ENCODE results near the gene RAPGEF1. TPM values are rescaled to one million over a fixed set of nuclear protein-coding genes. Genes with fewer than 3 reads are reported as not detected.
A peak's percentile ranks its signal among the peaks of the same experiment; 100 is the strongest.

Gene RAPGEF1
- total RNA-seq, 3 donors from 2014 or later, result 67.1 to 103 (median 84.2) TPM

DNA sequence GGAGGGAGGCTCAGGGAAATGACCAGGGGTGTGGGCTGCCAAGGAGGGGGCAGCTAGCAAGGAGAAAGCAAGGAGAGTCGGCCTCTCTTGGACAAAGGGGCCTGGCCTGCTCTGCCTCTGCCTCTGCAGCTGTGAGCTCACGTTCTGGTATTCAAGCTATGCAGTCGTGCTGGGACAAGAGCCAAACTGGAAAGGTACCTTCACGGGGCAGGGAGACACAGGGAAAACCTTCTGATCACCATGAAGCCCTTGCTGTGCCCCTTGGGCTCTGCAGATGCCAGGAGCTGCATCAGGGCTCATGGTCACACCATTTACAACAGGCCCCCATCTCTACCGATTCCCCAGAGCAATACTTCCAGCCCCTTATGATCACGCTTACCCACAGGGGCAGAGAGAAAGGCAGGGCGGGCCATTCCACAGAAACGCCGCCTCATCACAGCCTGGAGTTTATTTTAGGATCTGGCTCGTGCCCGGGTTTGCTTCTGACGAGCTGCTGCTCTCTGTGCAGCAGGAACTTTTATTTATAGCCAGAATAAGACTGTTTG is 131.3 kb downstream of the RAPGEF1 start:
- Histone ChIP-seq H3K9me3 (no peaks in the 10 kb centered on the region), H3K36me3 (ENCODE audit: low read depth) (no peaks in the 10 kb centered on the region), H3K4me1 (ENCODE audit: low read depth) (peaks cover 6% of the 10 kb centered on the region), H3K4me3 (no peak overlapping the region)
- ATAC-seq, result peak; percentile 33
- TF ChIP-seq CTCF (IDR thresholded peaks at IDR 0.05), result no peak
- peak in 1 of 3 donors; percentile 45 for DNase-seq
- intact Hi-C loops (cut with DNase I, micrococcal nuclease), result no loop called here

DNA sequence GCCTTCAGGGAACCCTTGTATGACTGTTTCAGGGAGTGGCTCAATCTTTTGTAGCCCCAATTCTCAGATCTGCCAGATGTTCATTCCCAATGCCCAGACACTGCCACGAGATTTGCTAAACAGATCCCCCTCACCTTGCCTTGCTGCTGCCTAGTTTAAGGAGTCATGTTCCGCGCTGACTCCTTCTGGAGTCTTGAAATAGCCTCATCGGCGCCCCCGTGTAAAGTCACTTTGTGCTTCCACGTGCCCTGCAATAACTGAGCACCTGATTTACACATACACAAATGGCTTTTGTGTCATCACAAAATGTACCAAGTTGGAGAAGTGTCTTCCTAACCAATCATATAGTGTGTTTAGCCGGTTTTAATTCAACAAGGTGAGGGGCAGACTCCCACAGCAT is 132.3 kb downstream of the RAPGEF1 start:
- intact Hi-C loops (cut with DNase I, micrococcal nuclease), result no loop called here
- no peak overlapping the region for H3K4me3 ChIP-seq
- TF ChIP-seq CTCF (IDR thresholded peaks at IDR 0.05), result no peak
- ATAC-seq (no peak), DNase-seq (no peak)
- H3K4me1 ChIP-seq (ENCODE audit: low read depth), result peaks cover 6% of the 10 kb centered on the region
- H3K9me3 ChIP-seq, result no peaks in the 10 kb centered on the region
- no peaks in the 10 kb centered on the region for H3K36me3 ChIP-seq (ENCODE audit: low read depth)

GRCh38 chr9:131606896-131607567 is 132.8 kb downstream of the RAPGEF1 start:
- DNase-seq, result no peak
- no peak for ATAC-seq
- H3K4me1 ChIP-seq (ENCODE audit: low read depth), result peaks cover 6% of the 10 kb centered on the region

DNA sequence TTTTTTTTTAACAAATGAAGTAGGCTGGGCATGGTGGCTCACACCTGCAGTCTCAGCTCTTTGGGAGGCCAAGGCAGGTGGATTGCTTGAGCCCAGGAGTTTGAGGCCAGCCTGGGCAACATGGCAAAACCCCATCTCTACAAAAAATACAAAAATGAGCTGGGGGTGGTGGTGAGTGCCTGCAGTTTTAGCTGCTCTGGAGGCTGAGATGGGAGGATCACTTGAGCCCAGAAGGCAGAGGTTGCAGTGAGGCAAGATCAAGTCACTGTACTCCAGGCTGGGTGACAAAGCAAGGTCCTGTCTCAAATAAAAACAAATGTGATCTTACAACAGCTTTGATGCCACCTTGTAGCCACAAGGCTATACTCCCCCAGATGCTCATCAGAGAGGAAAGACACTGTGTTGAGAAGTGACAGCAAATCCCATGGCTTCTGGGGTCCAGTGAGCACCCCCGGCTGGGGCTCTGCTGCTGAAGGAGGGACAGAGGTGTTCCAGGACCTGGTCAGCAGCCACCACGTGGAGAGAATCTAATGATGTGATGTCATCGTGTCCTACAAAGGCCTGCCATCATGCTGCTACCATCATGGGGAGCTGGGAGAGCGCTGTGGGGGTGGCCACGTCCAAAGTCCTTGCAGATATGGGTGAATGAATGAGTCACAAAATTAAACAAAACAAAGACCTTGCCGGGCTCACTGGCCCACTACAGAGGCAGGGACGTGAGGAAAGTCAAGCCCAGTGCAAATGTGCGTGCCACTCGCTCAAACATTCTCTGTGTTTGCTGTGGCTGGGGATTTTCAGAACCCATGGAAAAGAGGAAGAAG is 133.9 kb downstream of the RAPGEF1 start:
- intact Hi-C loops (cut with DNase I, micrococcal nuclease), result no loop called here
- ATAC-seq (peak; percentile 19), DNase-seq (no peak)
- Histone ChIP-seq H3K4me3 (no peak overlapping the region), H3K9me3 (no peaks in the 10 kb centered on the region), H3K36me3 (ENCODE audit: low read depth) (peaks cover 6% of the 10 kb centered on the region), H3K4me1 (ENCODE audit: low read depth) (peaks cover 6% of the 10 kb centered on the region)
- TF ChIP-seq CTCF (IDR thresholded peaks at IDR 0.05), result no peak

More at GRCh38 chr9:131606896-131607567, 132.8 kb downstream of the RAPGEF1 start:
- intact Hi-C loops (cut with DNase I, micrococcal nuclease), result no loop called here
- Histone ChIP-seq H3K4me3 (no peak overlapping the region), H3K36me3 (ENCODE audit: low read depth) (no peaks in the 10 kb centered on the region), H3K9me3 (no peaks in the 10 kb centered on the region)
- TF ChIP-seq CTCF (IDR thresholded peaks at IDR 0.05), result no peak

DNA sequence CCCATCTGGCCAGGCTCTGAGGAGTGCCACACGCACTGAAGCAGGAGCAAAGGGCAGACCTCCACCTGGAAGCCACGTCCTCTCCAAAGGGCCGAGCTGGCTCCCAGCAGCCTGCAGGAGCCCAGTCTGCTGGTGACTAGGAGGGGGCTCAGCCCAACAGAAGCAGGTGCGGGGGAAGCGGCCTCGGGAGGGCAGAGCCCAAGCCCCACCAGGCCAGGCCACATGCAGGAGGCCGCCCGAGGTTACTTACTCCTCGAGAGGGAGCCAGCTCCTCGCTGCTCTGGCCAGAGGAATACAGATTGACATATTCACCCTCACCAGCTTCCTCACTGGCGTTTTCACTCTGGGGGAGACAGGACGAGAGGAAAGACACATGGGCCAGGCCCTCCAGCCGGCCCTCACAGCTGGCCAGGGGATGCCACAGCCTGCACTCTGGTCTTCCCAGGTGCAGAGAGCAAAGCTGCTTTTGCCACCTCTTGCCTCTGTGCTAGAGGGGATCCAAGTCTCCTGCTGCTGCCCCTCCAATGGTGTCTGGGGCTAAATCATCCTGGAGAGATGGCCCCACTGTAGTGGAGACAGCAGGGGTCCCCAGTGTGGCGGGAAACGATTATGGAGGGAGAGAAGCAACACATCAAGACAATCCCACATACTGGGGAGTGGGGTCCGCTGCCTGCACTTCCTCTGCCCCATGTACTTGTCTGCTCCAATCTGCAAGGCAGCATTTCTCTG is 136.0 kb downstream of the RAPGEF1 start:
- intact Hi-C loops (cut with DNase I, micrococcal nuclease), result no loop called here
- no peak for DNase-seq
- Histone ChIP-seq H3K4me3 (no peak overlapping the region), H3K4me1 (ENCODE audit: low read depth) (no peaks in the 10 kb centered on the region), H3K36me3 (ENCODE audit: low read depth) (peaks cover 6% of the 10 kb centered on the region), H3K9me3 (no peaks in the 10 kb centered on the region)
- no peak for TF ChIP-seq CTCF (IDR thresholded peaks at IDR 0.05)
- no peak for ATAC-seq

Data from mucosa of descending colon (tissue), 3 donors.